ENCODE measurements around the gene TMSB4X.
"Not testable (repeated sequence)": the region's sequence is repeated elsewhere in the genome, so short reads cannot be mapped to it uniquely, and the experiment has no call there.

TMSB4X gene

DNA sequence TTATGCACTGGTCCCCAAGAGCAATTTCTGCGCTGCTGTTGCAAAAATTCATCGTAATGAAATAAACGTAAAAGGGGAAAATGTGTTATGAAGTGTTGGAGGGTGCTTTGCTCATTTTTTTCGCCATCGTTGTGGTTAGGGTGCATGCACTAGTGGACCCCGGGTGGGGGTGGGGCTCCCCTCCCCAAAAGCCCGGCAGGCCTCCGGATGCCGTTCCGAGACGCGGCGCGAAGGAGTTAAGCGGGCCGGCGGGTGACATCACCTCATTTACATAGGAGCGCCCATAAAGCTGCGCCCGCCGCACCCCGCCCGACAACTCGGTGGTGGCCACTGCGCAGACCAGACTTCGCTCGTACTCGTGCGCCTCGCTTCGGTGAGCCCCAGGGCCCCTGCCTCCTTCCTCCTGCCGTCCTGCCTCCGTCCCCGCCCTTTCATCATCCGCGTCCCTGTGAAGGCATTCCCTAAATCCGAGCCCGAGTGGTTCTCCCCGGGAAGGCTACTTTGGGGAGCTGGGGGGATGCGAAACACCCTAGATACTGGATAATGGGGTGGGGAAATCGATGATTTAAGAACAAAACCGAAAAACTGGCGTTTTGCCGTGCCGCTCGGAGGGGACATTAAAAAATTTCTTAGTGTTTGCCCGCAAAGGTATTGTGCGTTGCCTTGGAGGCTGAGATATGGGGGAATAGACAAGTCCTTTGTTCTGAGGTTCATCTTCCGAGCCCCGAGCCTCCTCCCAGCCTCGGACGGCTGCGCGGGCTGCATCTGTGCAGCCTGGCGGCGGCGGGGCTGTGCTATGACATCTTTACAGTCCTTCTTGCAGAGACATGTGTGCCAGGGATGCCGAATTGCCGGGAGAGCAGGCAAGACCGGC lies at the start of gene TMSB4X:
TSS of gene TMSB4X (plus strand) at position 315 of the 874 bp plus-strand sequence.
- DNase-seq (ENCODE audit: low spot score): peak; percentile 87

GRCh38 chrX:12929701-12930100 lies 45.2 kb upstream of the TMSB4X start:
- DNase-seq (ENCODE audit: low spot score): no peak

DNA sequence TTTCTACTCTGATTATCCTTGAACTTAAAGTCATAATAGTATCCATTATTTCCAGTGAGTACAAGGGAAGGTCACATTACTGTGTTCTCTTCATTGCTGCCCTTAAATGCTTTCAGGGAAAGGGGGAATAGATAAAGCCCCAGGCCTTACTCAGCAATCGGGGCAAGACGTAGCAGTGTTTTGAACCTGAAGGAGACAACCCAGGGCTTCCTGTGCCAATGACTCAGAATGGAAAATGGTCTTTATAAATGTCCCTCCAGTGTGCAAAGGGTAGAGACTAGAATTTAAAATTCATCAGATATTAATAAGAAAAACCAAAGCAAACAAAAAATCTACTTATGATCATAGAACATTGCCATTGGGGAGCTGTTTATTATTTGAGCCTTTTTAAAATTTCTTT lies 44.8 kb upstream of the TMSB4X start:
- DNase-seq (ENCODE audit: low spot score): no peak

GRCh38 chrX:12932244-12932643 lies 42.7 kb upstream of the TMSB4X start:
- DNase-seq (ENCODE audit: low spot score): no peak

GRCh38 chrX:12934850-12935249 lies 40.1 kb upstream of the TMSB4X start:
- DNase-seq (ENCODE audit: low spot score): no peak

GRCh38 chrX:12936947-12937346 lies 38.0 kb upstream of the TMSB4X start:
- no peak for DNase-seq (ENCODE audit: low spot score)

DNA sequence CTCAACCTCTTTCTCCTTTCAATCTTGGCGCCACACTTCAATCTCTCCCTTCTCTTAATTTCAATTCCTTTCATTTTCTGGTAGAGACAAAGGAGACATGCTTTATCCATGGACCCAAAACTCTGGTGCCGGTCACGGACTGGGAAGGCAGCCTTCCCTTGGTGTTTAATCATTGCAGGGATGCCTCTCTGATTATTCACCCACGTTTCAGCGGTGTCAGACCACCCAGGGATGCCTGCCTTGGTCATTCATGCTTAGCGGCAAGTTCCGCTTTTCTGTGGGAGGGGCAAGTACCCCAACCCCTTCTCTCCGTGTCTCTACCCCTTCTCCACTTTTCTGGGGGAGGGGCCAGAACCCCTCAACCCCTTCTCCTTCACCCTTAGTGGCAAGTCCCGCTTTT lies 34.4 kb upstream of the TMSB4X start:
- DNase-seq (ENCODE audit: low spot score): not testable (repeated sequence)

DNA sequence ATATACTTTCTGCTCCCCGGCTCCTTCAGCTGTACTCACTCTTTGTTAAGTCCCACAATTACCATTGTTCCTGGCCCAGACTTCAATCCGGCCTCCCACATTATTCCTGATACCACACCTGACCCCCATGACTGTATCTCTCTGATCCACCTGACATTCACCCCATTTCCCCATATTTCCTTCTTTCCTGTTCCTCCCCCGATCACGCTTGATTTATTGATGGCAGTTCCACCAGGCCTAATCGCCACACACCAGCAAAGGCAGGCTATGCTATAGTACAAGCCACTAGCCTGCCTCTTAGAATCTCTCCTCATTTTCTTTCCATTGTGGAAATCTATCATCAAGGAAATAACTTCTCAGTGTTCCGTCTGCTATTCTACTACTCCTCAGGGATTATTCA lies 31.3 kb upstream of the TMSB4X start:
- DNase-seq (ENCODE audit: low spot score): not testable (repeated sequence)

DNA sequence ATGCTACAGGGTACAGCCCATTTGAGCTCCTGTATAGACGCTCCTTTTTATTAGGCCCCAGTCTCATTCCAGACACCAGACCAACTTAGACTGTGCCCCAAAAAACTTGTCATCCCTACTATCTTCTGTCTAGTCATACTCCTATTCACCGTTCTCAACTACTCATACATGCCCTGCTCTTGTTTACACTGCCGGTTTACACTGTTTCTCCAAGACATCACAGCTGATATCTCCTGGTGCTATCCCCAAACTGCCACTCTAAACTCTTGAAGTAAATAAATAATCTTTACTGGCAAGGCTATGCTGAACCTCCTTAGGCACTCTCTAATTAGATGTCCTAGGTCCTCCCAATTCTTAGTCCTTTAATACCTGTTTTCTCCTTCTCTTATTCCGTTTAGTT lies 30.5 kb upstream of the TMSB4X start:
- DNase-seq (ENCODE audit: low spot score): not testable (repeated sequence)

DNA sequence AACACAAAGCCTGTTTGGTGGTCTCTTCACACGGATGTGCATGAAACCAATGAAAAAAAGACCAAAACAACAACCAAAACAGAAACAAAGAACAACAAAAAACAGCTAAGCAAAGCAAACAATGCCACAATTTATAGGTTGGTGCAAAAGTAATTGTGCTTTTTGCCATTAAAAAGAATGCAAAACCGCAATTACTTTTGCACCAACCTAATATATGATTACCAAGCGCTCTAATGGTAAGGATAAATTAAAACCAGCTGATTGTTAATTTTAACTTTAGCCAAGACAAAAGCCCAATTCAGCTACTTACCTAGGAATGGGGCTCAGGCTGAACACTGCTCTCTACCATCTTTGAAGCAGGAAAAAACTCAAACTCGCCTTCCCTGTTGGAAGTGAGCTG lies 29.4 kb upstream of the TMSB4X start:
- DNase-seq (ENCODE audit: low spot score): no peak

DNA sequence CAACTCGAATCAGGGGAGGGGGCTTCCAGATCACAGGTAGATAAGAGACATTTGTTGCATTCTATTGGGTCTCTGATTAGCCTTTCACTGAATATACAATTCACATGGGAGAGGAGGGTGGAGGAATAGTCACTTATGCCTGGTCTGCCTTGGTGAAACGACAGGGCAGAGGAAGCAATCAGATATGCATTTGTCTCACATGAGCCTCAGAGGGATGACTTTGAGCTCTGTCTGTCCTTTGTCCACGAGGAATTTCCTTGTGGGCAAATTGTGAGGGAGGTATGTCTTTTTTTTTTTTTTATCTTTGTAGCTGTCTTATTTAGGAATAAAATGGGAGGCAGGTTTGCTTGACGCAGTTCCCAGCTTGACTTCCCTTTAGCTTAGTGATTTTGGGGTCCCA lies 28.5 kb upstream of the TMSB4X start:
- no peak for DNase-seq (ENCODE audit: low spot score)

DNA sequence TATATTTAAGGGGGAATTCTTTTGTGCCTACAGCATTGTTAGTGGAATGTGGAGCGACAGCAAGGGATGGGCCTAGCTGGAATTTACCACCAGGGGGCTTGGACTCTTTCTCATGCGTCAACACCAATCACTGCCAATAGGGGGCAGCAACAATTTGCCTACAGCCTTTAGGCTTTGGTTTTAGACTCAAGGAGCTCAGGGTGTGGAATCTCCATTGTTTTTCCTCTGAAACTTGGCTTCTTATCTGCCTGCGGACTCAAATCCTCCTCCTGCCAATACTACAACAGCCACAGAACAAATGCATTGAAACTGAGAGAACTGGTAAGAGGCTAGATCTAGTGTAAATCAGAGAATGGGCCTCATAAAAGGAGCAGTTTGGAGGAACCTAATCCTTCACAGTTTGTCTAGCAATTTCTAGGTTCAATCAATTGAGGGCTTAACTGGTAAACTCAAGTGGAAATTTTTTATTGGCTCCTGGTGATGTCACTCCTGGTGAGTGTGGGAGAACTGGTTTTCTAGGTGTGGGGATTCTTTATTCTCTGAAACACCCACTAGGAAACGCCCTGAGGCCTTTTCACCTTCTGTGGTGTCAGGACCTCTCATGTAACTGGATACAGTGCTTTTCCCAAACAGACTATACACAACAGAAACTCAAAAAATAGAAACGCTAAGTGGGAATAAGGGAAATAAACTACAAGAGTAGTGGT lies 27.9 kb upstream of the TMSB4X start:
- peak; percentile 79 for DNase-seq (ENCODE audit: low spot score)

DNA sequence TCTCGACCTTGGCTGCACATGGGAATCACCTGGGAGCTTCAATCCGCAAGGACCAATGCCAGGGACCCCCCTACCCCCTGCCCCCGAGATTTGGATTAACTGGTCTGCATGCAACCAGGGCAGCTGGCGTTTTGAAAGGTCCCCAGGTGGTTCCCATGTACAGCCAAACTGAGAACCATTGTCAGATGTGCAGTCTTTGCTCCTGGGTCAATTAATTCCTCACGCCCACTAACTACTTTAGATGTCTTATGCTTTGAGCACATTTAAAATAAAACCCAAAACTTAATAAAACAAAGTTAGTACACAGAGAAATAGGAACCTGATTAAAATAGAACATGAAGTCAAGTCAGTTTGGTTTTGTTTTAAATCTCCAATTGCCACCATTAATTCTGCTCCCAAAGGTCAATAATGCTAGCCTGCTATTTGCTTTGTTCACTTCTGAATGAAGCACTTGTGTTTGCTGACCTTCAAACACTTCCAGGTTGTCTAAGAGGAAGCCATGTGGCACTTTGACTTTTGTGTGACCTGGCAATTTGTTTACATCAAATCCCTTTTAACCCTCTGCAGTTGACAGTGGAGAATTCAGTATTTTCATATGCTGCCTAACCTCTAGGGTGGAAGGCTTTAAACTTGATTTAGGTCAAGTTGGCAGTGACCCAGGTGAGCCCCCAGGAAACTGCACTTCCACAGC lies 27.2 kb upstream of the TMSB4X start:
- DNase-seq (ENCODE audit: low spot score): no peak

DNA sequence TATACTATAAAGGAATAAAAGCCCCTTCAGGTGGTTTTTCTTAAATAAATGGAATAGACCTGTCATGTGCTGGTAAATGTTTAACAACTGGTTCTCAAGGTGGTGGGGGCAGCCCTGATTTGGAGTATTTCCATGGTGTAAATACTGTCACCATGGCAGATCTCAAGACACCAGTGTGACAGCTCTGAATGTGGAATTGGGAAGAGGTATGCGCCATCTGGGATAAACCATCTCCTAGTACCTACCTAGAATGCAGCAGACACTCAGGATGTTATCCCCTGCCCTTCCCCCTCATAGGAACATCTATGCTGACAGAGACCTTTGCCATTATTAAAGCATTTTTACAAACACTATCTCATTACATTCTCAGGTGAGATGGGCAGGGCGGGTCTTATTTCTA lies 26.4 kb upstream of the TMSB4X start:
- no peak for DNase-seq (ENCODE audit: low spot score)

GRCh38 chrX:12949205-12949926 lies 25.5 kb upstream of the TMSB4X start:
- no peak for DNase-seq (ENCODE audit: low spot score)

GRCh38 chrX:12949927-12950656 lies 24.8 kb upstream of the TMSB4X start:
- peak; percentile 88 for DNase-seq (ENCODE audit: low spot score)

DNA sequence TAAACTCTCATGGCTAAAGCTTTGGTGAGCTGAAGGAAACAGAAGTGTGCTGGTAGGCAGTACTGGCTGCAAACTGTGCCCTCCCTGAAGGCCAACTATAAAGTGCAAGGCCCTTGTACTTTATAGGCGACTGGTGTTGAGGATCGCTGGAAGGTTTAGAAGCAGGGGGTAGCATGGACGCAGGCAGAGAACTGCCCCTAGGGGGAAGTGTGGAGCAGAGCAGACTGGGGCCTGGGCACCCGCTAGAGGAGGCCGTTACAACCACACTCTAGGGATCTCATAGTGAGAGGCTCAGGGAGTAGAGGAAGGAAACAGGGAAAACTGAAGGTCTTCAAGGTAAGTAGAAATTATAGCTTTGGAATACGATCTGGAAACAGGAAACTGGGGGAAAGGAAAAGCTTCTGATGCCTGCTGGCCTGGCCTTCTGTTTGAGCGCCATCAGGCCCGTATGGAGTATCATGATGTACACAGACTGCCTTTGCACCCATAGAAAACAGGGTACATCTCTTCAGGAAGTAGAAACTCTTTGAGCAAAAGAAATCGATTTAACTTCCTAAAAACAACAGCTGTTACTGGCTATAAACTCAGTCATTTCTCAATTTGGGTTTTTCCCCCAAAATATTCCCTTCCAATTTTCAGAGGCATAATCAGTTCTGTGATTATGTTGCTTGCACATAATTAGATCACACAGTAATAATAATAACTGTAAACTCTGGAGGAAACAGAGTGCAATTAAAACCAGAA lies 23.9 kb upstream of the TMSB4X start:
- DNase-seq (ENCODE audit: low spot score): peak; percentile 78

DNA sequence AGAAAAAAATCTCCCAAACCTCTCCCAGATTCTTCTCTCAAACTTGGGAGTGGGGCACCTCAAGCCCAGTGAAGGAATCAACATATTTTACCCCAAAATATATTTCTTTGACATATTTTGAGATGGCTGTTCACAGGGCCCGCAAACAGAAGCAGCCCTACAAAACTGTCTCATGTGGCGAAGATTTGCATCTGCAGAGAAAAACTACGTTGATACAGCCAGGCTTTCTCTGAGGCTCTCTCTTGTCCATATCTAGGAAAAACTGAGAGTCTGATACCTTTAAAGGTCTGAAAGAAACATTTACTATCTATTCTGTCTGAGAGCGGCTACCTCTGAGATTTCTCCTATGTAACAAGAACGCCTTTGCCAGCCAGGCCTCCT lies 23.3 kb upstream of the TMSB4X start:
- DNase-seq (ENCODE audit: low spot score): no peak

DNA sequence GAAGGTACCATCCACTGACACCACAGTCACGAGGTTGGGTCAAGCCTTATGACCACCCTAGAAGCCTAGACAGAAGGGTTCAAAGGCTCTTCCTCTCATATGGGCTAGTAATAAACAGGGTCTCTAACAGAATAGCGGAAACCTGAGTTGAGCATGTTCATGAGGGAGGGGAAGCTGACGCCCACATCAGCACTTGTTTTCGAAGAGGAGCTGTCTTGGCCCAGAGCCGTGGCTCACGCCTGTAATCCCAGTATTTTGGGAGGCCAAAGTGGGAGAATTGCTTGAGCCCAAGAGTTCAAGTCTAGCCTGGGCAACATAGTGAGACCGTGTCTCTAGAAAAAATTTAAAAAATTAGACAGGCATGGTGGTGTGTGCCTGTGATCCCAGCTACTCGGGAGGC lies 21.5 kb upstream of the TMSB4X start:
- no peak for DNase-seq (ENCODE audit: low spot score)

GRCh38 chrX:12954376-12954775 lies 20.5 kb upstream of the TMSB4X start:
- no peak for DNase-seq (ENCODE audit: low spot score)

- DNase-seq (ENCODE audit: low spot score): no peak
These were observed 19.9 kb upstream of the TMSB4X start for GRCh38 chrX:12954981-12955380.
